Measurements from ENCODE around the gene SPATA2. TPM values are rescaled to one million over a fixed set of nuclear protein-coding genes. Genes with fewer than 3 reads are reported as not detected.

Gene SPATA2
- total and polyA plus RNA-seq, 2 of the 13 experiments (the other 11 are each of a cell fraction or from before 2014, with no cell fraction given): 3.2 to 8.7 TPM

- TF ChIP-seq SPEN (CRISPR knock-in tag; IDR thresholded peaks at IDR 0.05; ENCODE audit: low read depth): peak; percentile 39; the same call in 1 of the 2 replicates
- no peak for TF ChIP-seq CBX1 (IDR thresholded peaks at IDR 0.05; ENCODE audit: low read depth)
- no peak for TF ChIP-seq ARID2 (CRISPR knock-in tag; IDR thresholded peaks at IDR 0.05; ENCODE audit: borderline replicate concordance)
- TF ChIP-seq LCORL (IDR thresholded peaks at IDR 0.05): no peak
- TF ChIP-seq LCORL (CRISPR knock-in tag; IDR thresholded peaks at IDR 0.05): peak; percentile 65; the same call in 1 of the 2 replicates
- no peak for TF ChIP-seq RFX5 (IDR thresholded peaks at IDR 0.05; ENCODE audit: low read depth, low read length)
- TF ChIP-seq, protein P1, sequence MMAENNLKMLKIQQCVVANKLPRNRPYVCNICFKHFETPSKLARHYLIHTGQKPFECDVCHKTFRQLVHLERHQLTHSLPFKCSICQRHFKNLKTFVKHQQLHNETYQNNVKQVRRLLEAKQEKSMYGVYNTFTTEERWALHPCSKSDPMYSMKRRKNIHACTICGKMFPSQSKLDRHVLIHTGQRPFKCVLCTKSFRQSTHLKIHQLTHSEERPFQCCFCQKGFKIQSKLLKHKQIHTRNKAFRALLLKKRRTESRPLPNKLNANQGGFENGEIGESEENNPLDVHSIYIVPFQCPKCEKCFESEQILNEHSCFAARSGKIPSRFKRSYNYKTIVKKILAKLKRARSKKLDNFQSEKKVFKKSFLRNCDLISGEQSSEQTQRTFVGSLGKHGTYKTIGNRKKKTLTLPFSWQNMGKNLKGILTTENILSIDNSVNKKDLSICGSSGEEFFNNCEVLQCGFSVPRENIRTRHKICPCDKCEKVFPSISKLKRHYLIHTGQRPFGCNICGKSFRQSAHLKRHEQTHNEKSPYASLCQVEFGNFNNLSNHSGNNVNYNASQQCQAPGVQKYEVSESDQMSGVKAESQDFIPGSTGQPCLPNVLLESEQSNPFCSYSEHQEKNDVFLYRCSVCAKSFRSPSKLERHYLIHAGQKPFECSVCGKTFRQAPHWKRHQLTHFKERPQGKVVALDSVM (CRISPR knock-in tag; IDR thresholded peaks at IDR 0.05): peak; percentile 25; the same call in 1 of the 2 replicates
- TF ChIP-seq, protein P2, sequence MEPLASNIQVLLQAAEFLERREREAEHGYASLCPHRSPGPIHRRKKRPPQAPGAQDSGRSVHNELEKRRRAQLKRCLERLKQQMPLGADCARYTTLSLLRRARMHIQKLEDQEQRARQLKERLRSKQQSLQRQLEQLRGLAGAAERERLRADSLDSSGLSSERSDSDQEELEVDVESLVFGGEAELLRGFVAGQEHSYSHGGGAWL (CRISPR knock-in tag; IDR thresholded peaks at IDR 0.05): no peak
- TF ChIP-seq ZNF660 (CRISPR knock-in tag; IDR thresholded peaks at IDR 0.05; ENCODE audit: borderline replicate concordance, low read depth): no peak
- peak; percentile 66; the same call in 1 of the 2 replicates for TF ChIP-seq ESRRA (CRISPR knock-in tag; IDR thresholded peaks at IDR 0.05; ENCODE audit: low read depth)
- TF ChIP-seq, protein P3, sequence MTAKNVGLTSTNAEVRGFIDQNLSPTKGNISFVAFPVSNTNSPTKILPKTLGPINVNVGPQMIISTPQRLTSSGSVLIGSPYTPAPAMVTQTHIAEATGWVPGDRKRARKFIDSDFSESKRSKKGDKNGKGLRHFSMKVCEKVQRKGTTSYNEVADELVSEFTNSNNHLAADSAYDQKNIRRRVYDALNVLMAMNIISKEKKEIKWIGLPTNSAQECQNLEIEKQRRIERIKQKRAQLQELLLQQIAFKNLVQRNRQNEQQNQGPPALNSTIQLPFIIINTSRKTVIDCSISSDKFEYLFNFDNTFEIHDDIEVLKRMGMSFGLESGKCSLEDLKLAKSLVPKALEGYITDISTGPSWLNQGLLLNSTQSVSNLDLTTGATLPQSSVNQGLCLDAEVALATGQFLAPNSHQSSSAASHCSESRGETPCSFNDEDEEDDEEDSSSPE (CRISPR knock-in tag; IDR thresholded peaks at IDR 0.05): peak; percentile 40; the same call in 1 of the 2 replicates
- TF ChIP-seq, protein P4, sequence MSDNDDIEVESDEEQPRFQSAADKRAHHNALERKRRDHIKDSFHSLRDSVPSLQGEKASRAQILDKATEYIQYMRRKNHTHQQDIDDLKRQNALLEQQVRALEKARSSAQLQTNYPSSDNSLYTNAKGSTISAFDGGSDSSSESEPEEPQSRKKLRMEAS (IDR thresholded peaks at IDR 0.05): 0 out of 2 replicates have a peak, but pooled peaks have one; percentile 25
- TF ChIP-seq PITX1 (CRISPR knock-in tag; IDR thresholded peaks at IDR 0.05): peak; percentile 64; the same call in 1 of the 2 replicates
- TF ChIP-seq CCDC6 (CRISPR knock-in tag; IDR thresholded peaks at IDR 0.05): 0 out of 2 replicates have a peak, but pooled peaks have one; percentile 43
- 0 out of 2 replicates have a peak, but pooled peaks have one; percentile 16 for TF ChIP-seq GABPB1 (CRISPR knock-in tag; IDR thresholded peaks at IDR 0.05)
- peak; percentile 49; the same call in 1 of the 2 replicates for TF ChIP-seq ZNF549 (CRISPR knock-in tag; IDR thresholded peaks at IDR 0.05)
- peak; percentile 36 for TF ChIP-seq RBM22 (optimal IDR thresholded peaks at IDR 0.05; ENCODE audit: low read length)
- TF ChIP-seq SRY (CRISPR knock-in tag; IDR thresholded peaks at IDR 0.05): no peak
- peak; percentile 84 for TF ChIP-seq HNF4A (CRISPR knock-in tag; IDR thresholded peaks at IDR 0.05)
- TF ChIP-seq HOXA7 (CRISPR knock-in tag; IDR thresholded peaks at IDR 0.05): 0 out of 2 replicates have a peak, but pooled peaks have one; percentile 10
- TF ChIP-seq, protein P5, sequence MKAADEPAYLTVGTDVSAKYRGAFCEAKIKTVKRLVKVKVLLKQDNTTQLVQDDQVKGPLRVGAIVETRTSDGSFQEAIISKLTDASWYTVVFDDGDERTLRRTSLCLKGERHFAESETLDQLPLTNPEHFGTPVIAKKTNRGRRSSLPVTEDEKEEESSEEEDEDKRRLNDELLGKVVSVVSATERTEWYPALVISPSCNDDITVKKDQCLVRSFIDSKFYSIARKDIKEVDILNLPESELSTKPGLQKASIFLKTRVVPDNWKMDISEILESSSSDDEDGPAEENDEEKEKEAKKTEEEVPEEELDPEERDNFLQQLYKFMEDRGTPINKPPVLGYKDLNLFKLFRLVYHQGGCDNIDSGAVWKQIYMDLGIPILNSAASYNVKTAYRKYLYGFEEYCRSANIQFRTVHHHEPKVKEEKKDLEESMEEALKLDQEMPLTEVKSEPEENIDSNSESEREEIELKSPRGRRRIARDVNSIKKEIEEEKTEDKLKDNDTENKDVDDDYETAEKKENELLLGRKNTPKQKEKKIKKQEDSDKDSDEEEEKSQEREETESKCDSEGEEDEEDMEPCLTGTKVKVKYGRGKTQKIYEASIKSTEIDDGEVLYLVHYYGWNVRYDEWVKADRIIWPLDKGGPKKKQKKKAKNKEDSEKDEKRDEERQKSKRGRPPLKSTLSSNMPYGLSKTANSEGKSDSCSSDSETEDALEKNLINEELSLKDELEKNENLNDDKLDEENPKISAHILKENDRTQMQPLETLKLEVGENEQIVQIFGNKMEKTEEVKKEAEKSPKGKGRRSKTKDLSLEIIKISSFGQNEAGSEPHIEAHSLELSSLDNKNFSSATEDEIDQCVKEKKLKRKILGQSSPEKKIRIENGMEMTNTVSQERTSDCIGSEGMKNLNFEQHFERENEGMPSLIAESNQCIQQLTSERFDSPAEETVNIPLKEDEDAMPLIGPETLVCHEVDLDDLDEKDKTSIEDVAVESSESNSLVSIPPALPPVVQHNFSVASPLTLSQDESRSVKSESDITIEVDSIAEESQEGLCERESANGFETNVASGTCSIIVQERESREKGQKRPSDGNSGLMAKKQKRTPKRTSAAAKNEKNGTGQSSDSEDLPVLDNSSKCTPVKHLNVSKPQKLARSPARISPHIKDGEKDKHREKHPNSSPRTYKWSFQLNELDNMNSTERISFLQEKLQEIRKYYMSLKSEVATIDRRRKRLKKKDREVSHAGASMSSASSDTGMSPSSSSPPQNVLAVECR (CRISPR knock-in tag; IDR thresholded peaks at IDR 0.05; ENCODE audit: borderline replicate concordance): no peak; the same call in 1 of the 2 replicates
- TF ChIP-seq NCOR1 (IDR thresholded peaks at IDR 0.05; ENCODE audit: borderline replicate concordance, low read length): 0 out of 2 replicates have a peak, but pooled peaks have one; percentile 28
Observed at GRCh38 chr20:49904440-49905214, 10.7 kb downstream of the SPATA2 start (continued).

Data from HepG2 (cell line).